ENCODE data around the gene CD52. TPM values are rescaled to one million over a fixed set of nuclear protein-coding genes. Genes with fewer than 3 reads are reported as not detected.

Gene CD52
- total RNA-seq, 1 experiment from 2014 or later = 1.2 TPM

GRCh38 chr1:26359981-26360806, 42.4 kb downstream of the CD52 start:
- H3K36me3 ChIP-seq (ENCODE audit: low read depth) = no peaks in the 10 kb centered on the region
- H2AFZ ChIP-seq = no peak overlapping the region
- no peaks in the 10 kb centered on the region for H3K9me2 ChIP-seq (ENCODE audit: insufficient read depth)
- peaks cover 41% of the 10 kb centered on the region for H3K4me1 ChIP-seq (replicated peaks; ENCODE audit: insufficient read depth)
- peaks cover 28% of the 10 kb centered on the region for H3F3A ChIP-seq (ENCODE audit: insufficient read depth, low read depth)
- H3K27me3 ChIP-seq (ENCODE audit: insufficient read depth, low read depth) = no peaks in the 10 kb centered on the region
- DNase-seq = peak in 1 of 2 experiments; percentile 42
- H3K4me2 ChIP-seq = no peak overlapping the region
- ChIA-PET POLR2A (ENCODE audit: unreplicated experiment) (interaction anchor here (0.6 to 0.9 kb wide), 4 partner anchors 12 to 784 kb away, joined by 4 to 6 read pairs (median 4); no protein-coding TSS in a partner anchor), CTCF (interaction anchor here (0.6 to 0.7 kb wide), 2 partner anchors 109 to 127 kb away, joined by 3 read pairs; no protein-coding TSS in a partner anchor)
- no peak overlapping the region for H3K27ac ChIP-seq
- intact Hi-C loops (cut with micrococcal nuclease; ENCODE audit: unreplicated experiment) = loop anchor here (5.0 to 10.0 kb wide), 4 partner anchors 53 to 505 kb away; partner anchors contain the start of genes SFN and UBXN11
- H3K79me2 ChIP-seq (ENCODE audit: low read depth) = no peaks in the 10 kb centered on the region
- no peaks in the 10 kb centered on the region for H3K9me3 ChIP-seq (ENCODE audit: insufficient read depth, low read depth)
- no peaks in the 10 kb centered on the region for H4K20me1 ChIP-seq (ENCODE audit: insufficient read depth)
- no TSS peak for BruUV-seq (replicated peaks)
- TF ChIP-seq EZH2 (IDR thresholded peaks at IDR 0.05; ENCODE audit: low read depth) = no peak
- TF ChIP-seq, protein P1, sequence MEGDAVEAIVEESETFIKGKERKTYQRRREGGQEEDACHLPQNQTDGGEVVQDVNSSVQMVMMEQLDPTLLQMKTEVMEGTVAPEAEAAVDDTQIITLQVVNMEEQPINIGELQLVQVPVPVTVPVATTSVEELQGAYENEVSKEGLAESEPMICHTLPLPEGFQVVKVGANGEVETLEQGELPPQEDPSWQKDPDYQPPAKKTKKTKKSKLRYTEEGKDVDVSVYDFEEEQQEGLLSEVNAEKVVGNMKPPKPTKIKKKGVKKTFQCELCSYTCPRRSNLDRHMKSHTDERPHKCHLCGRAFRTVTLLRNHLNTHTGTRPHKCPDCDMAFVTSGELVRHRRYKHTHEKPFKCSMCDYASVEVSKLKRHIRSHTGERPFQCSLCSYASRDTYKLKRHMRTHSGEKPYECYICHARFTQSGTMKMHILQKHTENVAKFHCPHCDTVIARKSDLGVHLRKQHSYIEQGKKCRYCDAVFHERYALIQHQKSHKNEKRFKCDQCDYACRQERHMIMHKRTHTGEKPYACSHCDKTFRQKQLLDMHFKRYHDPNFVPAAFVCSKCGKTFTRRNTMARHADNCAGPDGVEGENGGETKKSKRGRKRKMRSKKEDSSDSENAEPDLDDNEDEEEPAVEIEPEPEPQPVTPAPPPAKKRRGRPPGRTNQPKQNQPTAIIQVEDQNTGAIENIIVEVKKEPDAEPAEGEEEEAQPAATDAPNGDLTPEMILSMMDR (conservative IDR thresholded peaks at IDR 0.05) = no peak
- H3K4me3 ChIP-seq = no peak overlapping the region

GRCh38 chr1:26360807-26361604, 43.2 kb downstream of the CD52 start:
- H3K9me3 ChIP-seq (ENCODE audit: insufficient read depth, low read depth) = no peaks in the 10 kb centered on the region
- no peak overlapping the region for H2AFZ ChIP-seq
- ChIA-PET POLR2A (ENCODE audit: unreplicated experiment) (interaction anchor here (0.6 to 0.9 kb wide), 3 partner anchors 17 to 783 kb away, joined by 4 to 6 read pairs (median 5); no protein-coding TSS in a partner anchor), CTCF (no interaction called here)
- no peak for TF ChIP-seq EZH2 (IDR thresholded peaks at IDR 0.05; ENCODE audit: low read depth)
- TF ChIP-seq, protein P1 (conservative IDR thresholded peaks at IDR 0.05) = no peak
- H3K27me3 ChIP-seq (ENCODE audit: insufficient read depth, low read depth) = no peaks in the 10 kb centered on the region
- H3K27ac ChIP-seq = no peak overlapping the region
- peaks cover 28% of the 10 kb centered on the region for H3F3A ChIP-seq (ENCODE audit: insufficient read depth, low read depth)
- no peaks in the 10 kb centered on the region for H3K36me3 ChIP-seq (ENCODE audit: low read depth)
- H3K9me2 ChIP-seq (ENCODE audit: insufficient read depth) = no peaks in the 10 kb centered on the region
- intact Hi-C loops (cut with micrococcal nuclease; ENCODE audit: unreplicated experiment) = loop anchor here (5.0 kb wide), 2 partner anchors 56 to 124 kb away; no protein-coding TSS in a partner anchor
- H3K4me2 ChIP-seq = no peak overlapping the region
- DNase-seq = no peak
- H3K4me1 ChIP-seq (replicated peaks; ENCODE audit: insufficient read depth) = peaks cover 33% of the 10 kb centered on the region
- BruUV-seq (replicated peaks) = no TSS peak
- H3K79me2 ChIP-seq (ENCODE audit: low read depth) = no peaks in the 10 kb centered on the region
- H3K4me3 ChIP-seq = no peak overlapping the region
- no peaks in the 10 kb centered on the region for H4K20me1 ChIP-seq (ENCODE audit: insufficient read depth)

DNA sequence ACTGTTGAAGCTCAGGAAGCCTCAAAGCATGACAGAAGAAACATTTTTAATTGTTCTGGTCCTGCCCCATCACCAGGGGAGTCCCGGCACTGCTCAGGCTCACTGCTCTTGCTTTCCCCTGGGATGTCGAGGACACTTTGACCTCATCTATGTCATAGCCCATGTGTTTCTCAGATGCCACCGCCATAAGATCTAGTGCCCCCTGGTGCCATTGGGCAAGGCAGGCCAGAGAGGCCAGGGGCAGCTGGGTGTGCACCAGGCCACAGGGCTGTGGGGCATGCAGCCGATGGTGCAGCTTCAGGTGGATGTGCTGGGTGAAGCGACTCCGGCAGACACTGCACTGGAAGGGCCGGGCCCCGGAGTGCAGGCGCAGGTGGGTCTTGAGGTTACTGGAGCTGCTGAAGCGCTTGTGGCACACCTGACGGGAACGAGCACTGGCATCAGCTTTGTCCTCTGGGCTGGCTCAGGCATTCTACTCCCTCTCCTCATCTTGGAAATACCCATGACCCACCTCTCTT, 43.9 kb downstream of the CD52 start:
- H3K4me1 ChIP-seq (replicated peaks; ENCODE audit: insufficient read depth) = peaks cover 27% of the 10 kb centered on the region
- H3K27ac ChIP-seq = no peak overlapping the region
- peaks cover 23% of the 10 kb centered on the region for H3F3A ChIP-seq (ENCODE audit: insufficient read depth, low read depth)
- no peaks in the 10 kb centered on the region for H3K27me3 ChIP-seq (ENCODE audit: insufficient read depth, low read depth)
- CTCF ChIA-PET = no interaction called here
- no peaks in the 10 kb centered on the region for H3K9me3 ChIP-seq (ENCODE audit: insufficient read depth, low read depth)
- no peak overlapping the region for H2AFZ ChIP-seq
- POLR2A ChIA-PET (ENCODE audit: unreplicated experiment) = no interaction called here
- no peaks in the 10 kb centered on the region for H3K9me2 ChIP-seq (ENCODE audit: insufficient read depth)
- H3K79me2 ChIP-seq (ENCODE audit: low read depth) = no peaks in the 10 kb centered on the region
- BruUV-seq (replicated peaks) = no TSS peak
- no peaks in the 10 kb centered on the region for H3K36me3 ChIP-seq (ENCODE audit: low read depth)
- intact Hi-C loops (cut with micrococcal nuclease; ENCODE audit: unreplicated experiment) = loop anchor here (5.0 kb wide), 2 partner anchors 56 to 124 kb away; no protein-coding TSS in a partner anchor
- no peak overlapping the region for H3K4me3 ChIP-seq
- H3K4me2 ChIP-seq = no peak overlapping the region
- no peak for DNase-seq
- TF ChIP-seq EZH2 (IDR thresholded peaks at IDR 0.05; ENCODE audit: low read depth) = no peak
- TF ChIP-seq, protein P1 (conservative IDR thresholded peaks at IDR 0.05) = no peak
- H4K20me1 ChIP-seq (ENCODE audit: insufficient read depth) = no peaks in the 10 kb centered on the region

All from PC-9 (cell line).